Activated T-cell treated with anti-CD3 and anti-CD28 coated beads, Interleukin-2, amount 50 U/mL, for 1 hour (primary cell): Measurements from ENCODE around the gene PI3.
"Not testable (repeated sequence)": the region's sequence is repeated elsewhere in the genome, so short reads cannot be mapped to it uniquely, and the experiment has no call there.

Experiments used
- DNase-seq: peaks from one replicate; pipeline ENCODE4 v3.0.0-alpha.2; 2020

The PI3 gene, protein sequence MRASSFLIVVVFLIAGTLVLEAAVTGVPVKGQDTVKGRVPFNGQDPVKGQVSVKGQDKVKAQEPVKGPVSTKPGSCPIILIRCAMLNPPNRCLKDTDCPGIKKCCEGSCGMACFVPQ

DNA sequence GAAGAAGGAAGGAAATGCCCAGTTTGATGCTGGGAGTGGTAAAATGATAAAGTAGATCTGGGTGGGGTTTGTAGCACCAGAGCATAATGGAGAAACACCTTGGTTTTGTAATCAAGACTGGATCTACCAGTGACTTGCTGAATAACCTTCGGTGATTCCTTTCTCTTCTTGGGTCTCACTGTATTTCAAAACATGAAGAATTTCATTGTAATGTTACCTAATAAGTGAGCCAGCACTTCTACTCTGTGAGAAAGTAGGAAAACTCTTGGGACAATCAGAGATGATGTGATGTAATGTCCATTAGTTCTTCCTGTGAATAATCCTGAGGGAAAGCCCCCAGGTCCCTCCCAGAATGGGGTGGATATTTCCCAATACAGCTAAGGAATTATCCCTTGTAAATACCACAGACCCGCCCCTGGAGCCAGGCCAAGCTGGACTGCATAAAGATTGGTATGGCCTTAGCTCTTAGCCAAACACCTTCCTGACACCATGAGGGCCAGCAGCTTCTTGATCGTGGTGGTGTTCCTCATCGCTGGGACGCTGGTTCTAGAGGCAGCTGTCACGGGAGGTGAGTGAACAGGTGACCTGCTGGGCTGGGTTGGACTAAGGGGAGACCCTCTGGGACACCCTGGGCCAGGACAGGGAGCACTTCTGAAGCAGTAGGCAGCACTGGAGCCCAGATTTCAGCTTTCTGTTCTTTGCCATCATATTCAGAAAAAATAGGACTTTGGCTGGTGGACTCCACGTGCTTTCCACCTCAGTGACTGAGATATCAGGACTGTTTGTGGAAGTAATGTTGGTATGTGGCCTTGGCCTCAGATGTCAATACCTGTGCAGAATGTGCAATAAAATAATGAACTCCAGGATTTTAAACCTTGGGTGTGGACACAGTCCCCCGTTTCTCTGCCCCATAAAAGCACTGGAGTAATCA lies at the start of gene PI3:
Gene PI3 (plus strand): TSS at position 469 of the 931 bp plus-strand sequence. CDS start 21 bp downstream, at position 490.
- DNase-seq: no peak

DNA sequence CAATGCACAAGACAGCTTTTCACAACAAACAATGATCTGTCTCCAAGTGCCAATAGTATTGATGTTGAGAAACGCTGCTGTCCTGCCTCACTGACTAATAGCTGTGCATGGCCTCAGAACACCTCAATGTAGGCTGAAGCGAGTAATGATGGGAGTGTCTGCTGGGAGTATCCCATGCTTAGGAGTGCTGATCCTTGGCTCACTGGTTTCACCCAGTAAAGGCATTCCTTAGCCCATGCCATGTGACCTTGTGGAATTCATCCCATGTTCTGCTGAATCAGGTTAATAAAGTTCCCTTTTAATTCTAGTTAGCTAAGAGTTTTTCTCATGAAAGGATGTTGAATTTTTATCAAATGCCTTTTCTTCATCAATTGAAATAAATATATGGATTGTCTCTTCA lies 46.6 kb upstream of the PI3 start:
- DNase-seq: no peak

DNA sequence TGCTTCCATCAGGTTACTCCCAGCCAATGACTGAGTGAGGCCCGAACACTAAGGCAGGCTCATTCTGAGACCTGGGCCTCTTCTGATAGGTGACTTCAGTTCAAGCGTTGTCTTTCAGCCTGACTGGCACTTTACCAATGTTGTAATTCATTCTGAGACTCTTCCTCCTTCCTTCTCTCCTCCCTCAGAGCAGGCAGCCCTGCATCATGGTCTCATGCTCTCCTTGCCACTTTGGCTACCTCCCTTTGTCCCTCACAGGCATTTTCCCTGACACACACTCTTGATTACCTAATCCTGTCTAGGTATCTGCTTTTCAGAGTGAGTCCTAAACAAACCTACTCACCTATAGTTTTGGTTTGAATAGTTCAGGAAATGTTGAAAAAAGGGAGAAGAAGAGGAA lies 37.8 kb upstream of the PI3 start:
- DNase-seq: no peak

DNA sequence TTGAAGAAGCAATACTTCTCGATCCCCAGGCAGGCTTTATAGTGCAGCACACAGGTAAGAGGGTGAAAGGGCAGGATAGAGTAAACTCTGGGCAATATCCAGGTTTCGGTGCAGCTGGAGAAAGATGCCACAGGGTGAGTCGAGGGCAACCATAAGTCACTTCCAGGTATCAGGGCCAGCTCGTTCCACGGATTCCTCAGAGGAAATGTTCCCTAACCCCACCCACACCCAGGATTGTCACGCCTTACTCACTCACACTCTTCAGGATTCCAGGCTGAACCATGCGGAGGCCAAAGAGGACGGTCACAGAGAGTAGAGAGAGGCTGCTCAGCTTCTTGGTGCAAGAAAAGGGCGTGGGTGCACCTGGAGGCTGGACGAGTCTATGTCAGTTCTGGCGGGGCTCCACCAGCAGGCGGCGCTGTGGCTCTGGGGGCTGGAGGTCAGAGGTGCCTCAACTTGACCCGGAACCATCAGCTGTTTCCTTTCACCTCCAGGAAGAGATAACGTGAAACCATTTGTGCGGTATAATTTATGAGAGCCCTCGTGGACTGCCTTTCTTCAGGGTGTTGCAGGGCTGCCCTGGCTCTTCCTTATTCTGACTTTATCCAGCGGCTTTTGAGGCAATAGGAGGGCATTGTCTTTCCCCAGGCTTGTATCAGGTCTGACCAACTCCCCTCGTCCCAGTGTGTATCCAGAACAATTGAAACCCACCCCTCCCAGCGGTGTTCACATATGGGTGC lies 36.0 kb upstream of the PI3 start:
- DNase-seq: peak; percentile 40

DNA sequence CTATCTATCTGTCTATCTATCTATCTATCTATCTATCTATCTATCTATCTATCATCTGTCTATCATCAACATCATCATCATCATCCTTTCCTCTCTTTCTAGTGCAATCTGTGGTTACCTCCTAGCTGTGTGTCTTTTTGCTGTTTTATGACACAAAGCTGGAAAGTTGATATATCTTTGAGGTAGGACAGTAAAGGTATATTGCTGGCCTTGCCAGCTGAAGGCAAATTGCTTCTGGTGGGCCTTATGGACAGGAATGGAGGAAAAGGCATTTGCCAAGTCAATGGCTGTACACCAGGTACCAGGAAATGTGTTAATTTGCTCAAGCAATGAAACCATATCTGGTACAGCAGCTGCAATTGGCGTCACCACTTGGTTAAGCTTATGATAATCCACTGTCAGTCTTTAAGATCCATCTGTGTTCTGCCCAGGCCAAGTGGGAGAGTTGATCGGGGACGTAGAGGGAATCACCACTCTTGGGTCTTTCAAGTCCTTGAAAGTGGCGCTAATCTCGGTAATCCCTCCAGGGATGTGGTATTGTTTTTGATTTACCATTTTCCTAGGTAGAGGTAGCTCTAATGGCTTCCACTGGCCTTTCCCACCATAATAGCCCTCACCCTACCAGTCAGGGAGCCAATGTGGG lies 34.8 kb upstream of the PI3 start:
- DNase-seq: not testable (repeated sequence)

DNA sequence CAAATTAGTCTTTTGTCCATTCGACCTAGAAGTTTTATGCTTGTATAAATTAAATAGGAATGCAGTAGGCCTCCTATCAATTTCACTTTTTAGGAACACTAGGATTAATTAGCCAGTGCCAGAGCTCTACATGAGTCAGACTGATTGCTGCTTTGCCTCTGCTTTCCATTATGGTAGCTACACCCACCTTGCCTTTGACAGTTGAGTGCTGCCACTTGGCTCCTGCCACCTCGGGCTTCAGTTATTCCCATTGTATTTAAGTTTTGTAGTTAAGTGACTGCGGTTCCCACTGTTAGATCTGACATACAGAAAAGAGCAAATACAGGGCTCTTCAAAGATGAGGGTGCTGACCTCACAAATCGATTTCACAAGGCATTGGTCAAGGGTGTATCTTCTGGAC lies 33.9 kb upstream of the PI3 start:
- no peak for DNase-seq

DNA sequence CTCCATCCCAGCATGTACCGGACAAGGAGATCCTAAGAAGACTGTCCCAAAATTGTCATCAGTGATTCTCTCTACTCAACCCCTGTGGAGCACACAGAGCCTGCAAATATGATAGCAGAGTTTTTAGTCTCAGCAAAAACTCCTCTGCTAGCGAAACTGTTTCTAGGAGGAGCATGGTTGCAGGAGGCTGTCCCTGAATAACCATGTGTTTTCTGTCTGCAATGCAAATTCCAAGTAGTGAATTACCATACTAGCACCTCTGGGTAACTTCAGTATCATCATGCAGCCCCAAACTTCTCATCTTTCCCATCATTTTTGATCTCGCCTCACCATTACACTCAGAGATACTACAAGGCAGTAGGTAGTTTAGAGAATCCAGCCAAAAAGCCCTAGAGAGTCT lies 25.6 kb upstream of the PI3 start:
- DNase-seq: no peak

DNA sequence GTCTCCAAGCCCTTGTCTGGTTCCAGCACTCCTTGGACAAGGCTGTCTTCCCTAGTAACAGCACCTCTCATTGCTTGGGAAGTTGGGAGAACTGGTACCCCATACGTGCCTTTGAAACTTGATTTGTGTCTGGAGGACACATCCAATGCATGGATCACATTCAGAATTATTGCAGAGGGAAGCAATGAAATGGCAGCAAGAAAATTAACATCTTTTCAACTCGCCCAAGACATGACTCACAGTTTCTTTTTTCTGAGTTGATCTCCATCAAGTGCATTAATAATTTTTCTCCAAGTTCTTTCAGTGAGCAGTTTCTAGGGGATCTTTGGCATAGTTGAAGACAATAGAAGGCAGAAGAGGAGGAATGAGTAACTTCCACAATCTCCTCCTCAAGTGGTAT lies 22.3 kb upstream of the PI3 start:
- no peak for DNase-seq

DNA sequence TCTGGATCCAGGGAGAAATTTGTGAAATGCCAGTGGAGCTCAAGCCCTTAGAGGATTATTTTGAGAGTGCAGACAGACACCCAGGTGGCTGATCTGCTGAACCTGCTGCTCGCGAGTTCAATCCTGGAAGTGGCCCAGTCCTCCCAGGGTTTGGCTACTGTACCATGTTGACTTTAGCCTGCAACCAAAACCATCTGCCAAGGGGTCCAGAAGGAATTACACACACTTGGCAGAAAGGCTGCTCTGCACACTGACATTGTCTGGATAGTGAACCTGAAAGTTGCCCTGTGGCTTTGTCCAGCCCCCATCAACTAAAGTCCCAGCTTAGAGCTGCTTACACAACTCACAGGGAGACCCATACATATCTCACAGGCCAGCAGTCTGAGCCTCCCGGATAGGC lies 21.6 kb upstream of the PI3 start:
- no peak for DNase-seq

DNA sequence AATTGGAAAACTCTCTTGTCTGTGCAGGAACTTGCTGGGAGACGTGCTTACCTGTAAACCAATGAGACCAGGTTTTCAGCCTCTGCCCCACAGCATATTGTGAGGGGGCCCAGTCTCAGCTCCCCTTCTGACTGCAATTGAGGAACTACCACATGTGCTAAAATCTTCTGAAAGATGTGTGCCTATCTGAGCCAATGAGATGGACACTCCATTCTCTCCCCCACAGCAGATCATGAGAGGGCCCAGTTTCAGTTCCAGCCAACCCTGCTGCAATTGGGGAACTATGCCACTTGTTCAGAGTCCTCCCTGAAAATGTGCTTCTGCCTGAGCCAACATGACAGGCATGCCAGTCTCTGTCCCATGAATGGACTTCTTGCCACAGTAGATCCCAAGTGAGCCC lies 20.9 kb upstream of the PI3 start:
- DNase-seq: no peak

DNA sequence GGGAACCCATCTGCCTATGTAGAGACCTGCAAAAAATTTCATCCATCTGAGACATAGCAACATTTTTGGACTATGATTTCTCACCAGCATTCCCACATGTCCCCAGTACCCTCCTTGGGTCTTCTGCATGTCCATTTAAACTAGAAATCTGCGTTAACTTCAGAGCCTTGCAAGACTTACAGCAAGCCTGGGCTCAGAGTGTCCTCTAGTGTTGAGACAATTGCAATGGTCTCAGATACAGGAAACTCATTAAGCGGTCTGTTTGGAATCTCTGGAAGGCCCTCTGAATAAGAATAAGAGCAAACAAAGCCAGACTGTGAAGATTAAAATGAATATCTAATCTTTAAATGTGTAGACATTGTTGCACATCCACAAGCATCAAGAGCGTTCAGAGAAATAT lies 20.5 kb upstream of the PI3 start:
- DNase-seq: no peak

DNA sequence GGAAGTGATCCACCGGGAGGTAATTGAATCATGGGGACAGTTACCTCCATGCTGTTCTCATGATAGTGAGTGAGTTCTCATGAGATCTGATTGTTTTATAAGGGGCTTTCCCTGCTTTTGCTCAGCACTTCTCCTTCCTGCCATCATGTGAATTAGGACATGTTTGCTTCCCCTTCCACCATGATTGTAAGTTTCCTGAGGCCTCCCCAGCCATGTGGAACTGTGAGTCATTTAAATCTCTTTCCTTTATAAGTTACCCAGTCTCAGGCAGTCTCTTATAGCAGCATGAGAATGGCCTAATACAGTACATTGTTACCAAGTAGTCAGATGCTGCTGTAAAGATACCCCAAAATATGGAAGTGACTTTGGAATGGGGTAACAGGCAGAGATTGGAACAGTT lies 19.9 kb upstream of the PI3 start:
- DNase-seq: not testable (repeated sequence)

DNA sequence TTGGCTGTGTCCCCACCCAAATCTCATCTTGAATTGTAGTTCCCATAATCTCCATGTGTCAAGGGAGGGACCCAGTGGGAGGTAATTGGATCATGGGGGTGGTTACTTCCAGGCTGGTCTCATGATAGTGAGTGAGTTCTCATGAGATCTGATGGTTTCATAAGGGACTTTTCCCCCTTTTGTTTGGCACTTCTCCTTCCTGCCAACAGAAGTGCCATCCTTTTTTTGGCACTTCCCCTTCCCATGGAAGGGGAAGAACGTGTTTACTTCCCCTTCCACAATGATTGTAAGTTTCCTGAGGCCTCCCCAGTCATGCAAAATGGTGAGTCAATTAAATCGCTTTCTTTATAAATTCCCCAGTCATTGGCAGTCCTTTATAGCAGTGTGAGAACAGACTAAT lies 18.0 kb upstream of the PI3 start:
- no peak for DNase-seq

DNA sequence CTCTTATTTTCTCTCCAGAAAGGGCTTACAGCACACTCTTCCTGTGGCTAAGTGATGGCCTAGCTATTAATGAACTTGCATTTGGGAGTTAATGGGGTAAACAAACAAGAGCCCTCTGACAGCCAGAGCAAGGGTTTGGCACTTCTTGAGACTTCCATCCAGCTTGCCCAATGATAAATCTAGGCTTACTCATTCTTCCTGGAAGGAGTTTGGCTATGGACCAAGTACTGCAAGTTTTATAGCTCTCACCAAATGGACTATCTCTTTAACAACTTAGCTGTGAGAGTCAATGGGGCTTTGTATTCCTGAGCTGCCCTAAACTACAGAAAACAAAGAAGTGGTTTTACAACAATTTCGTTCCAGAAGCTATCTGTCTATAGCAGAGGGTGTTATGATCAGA lies 16.7 kb upstream of the PI3 start:
- no peak for DNase-seq

DNA sequence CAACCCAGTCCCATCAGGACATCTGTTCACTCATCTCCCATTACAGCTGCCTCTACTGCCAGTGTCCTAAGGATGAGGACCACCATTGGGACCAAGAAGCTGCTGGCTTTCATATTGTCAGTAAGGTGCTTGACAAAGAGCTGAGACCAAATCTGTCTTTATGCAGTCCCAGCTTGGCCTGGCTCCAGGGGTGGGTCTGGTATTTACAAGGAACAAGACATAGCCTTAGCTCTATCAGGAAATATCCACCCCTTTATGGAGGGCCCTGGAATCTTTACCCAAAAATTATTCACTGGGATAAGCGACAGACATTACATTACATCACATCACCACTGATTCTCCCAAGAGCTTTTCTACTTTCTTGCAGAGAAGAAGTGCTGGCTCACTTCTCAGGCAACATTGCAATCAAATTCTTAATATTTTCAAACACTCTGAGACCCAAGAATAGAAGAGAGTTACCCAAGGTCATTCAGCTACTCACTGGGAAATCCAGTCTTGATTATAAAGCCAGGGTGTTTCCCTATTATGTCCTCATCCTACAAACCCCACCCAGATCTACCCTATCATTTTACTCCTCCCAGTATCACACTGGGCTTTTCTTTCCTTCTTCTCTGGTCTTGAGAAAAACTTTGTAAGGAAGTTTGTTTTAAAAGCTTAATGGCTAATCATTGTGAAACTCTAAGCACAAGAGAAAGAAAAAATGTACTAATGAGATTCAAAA lies 11.5 kb upstream of the PI3 start:
- DNase-seq: no peak

DNA sequence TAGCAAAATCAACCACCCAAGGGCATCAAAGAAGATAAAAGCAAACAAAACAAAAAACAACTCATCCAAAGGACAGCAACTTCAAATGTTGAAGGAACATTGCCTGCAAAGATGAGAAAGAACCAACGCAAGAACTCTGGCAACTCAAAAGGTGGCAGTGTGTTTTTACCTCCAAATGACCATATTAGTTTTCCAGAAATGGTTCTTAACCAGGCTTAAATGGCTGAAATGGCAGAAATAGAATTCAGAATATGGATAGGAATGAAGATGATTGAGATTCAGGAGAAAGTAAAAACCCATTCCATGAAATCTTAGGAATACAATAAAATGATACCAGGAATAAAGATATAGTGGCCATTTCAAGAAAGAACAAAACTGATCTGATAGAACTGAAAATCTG lies 9.8 kb upstream of the PI3 start:
- DNase-seq: no peak

DNA sequence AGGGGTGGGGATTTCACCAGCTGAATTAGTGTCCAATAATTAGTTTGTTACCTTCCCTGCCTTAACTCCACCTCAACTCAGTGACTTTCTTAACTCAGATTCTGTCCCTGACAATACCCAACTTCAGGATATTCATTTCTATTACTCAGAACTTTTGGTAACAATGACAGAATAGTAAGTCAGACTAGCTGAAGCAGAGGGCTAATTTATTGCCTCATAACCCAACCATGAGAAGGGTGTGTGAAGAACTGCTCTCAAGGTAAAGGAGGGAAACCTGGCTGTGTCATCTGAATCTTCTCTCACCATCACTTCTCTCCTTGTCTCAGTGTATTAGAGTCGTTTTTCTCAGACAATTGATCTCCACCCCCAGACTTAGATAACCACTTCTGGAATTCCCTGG lies 1.2 kb upstream of the PI3 start:
- no peak for DNase-seq

DNA sequence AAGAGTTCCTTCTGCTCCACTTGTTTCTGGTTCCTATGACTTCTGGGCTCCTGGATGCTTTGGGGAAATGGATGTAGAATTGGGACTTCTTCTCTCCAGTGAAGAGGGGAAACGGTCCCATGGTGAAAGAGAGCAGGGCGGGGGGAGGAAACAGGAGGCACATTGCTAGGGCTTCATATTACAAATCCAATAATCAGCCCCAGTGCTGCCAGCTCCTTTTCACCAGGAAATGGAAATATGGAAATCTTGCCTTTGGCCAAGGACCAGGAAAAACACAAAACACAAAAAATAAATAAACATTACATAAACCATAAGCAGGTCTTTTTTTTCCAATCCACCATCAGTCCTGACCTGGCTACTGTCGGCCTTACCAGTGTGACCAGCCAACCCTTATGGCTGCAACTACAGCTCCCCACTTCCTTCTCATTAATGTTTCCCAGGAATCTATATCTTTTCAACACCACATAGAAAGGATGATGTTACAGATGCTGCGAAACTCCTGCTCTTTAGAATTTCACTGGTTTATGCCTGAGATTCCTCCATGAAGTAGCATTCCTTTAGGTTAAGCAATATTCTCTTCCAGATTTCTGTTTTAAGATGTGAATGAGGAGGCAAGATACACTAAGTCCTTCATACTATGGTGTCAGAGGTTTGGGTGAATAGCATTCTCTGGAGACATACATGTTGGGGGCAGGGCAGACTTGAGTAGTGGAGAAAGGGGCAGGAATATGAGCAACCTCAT lies 2.0 kb downstream of the PI3 start:
- no peak for DNase-seq

DNA sequence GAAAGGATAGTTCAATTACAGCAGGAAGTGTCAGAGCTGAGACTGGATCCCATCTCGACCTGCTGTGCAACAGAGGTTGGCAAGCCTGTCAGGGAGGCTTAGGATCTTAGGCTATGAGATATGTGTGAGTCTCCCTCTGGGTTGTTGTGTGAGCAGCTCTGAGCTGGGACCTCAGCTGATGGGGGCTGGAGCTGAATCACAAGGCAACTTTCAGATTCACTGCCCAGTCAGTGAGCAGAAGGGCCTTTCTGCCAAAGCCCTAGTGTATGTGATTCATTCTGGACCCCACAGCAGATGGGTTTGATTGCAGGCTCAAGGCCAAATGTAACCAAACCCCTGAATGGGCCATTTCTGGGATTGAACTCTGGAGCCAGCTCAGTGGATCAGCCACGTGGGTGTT lies 4.5 kb downstream of the PI3 start:
- no peak for DNase-seq

DNA sequence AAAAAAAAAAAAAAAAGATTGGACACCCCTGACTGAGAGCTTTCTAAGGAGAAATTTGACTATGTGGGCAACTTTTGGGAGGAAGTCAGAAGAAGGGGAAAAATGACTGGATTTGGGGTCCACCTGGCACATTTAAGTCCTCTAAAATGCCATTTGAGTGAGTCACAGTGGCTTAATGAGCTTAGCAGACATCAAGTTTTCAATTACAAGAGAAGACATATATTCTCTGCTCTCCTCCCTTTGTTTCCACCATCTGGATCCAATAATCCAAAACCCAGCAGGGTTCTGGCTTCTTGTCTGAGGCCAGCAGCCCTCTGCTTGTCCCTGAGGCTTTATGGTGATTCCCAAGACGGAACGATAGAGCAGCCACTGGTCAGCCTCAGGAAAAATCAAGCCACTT lies 6.9 kb downstream of the PI3 start:
- DNase-seq: no peak

DNA sequence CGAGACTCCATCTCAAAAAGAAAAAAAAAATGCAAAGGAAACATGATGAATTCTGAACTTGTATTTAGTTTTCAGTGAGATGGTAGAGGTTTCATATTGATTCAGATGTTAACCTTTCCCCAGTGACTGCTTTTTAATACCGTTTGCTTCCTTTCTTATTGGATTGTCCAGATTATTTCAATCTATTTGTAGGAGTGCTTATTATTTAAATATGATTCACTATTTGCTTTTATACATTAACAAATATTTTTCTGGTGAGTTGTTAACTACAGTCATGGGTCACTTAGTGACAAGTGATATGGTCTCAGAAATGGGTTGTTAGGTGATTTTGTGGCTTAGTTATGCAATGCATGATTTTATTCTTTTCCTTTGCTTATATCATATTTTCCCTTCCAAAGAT lies 8.4 kb downstream of the PI3 start:
- no peak for DNase-seq

DNA sequence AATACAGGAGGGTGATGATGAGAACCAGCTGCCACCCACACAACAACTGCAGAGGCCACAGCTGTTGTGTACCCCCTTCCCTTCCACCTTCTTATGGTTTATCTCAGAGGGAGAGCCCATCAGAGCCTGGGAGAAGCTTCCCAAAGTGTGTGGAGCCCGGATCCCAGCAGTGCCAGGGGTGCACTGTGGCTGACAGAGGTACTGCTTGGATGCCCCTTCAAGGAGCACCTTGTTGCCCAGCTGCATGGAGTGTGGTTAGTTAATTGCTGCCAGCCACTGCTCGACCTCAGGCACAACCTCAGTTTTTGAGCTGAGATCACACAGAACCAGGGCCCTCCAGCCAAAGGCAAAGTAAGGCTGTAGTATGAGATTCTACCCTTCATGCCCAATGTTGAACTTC lies 13.0 kb downstream of the PI3 start:
- DNase-seq: no peak
